ENCODE measurements around the gene RSAD1.

RSAD1 gene

GRCh38 chr17:50522766-50523165 lies 44.1 kb downstream of the RSAD1 start:
- no peak for DNase-seq

GRCh38 chr17:50523208-50523607 lies 44.5 kb downstream of the RSAD1 start:
- DNase-seq = no peak

GRCh38 chr17:50524838-50525237 lies 46.2 kb downstream of the RSAD1 start:
- no peak for DNase-seq

GRCh38 chr17:50527155-50527762 lies 48.6 kb downstream of the RSAD1 start:
- no peak for DNase-seq

- no peak for DNase-seq
Observed at GRCh38 chr17:50527949-50528474, 49.4 kb downstream of the RSAD1 start.

GRCh38 chr17:50529849-50530248 lies 51.2 kb downstream of the RSAD1 start:
- no peak for DNase-seq

- no peak for DNase-seq
Observed at GRCh38 chr17:50531428-50532025, 52.9 kb downstream of the RSAD1 start.

GRCh38 chr17:50532452-50533024 lies 53.9 kb downstream of the RSAD1 start, which contains the start of gene EPN3:
TSS of gene EPN3 (plus strand) at chr17:50532735. CDS start at chr17:50536557, 3,822 bp downstream.
- DNase-seq = no peak

- no peak for DNase-seq
Observed at GRCh38 chr17:50533185-50533584, 54.5 kb downstream of the RSAD1 start.

GRCh38 chr17:50533720-50534148 lies 55.1 kb downstream of the RSAD1 start:
- no peak for DNase-seq

GRCh38 chr17:50534222-50534978 lies 55.7 kb downstream of the RSAD1 start:
- no peak for DNase-seq

- no peak for DNase-seq
Observed at GRCh38 chr17:50534979-50535326, 56.3 kb downstream of the RSAD1 start.

GRCh38 chr17:50535407-50535806 lies 56.7 kb downstream of the RSAD1 start:
- DNase-seq = no peak

Data from activated CD4-positive, alpha-beta T cell treated with anti-CD3 and anti-CD28 coated beads, Interleukin-2, amount 50 U/mL, for 16 hours (primary cell).